Renal cortical epithelial cell (primary cell): ENCODE data around the gene GSTCD. TPM values are rescaled to one million over a fixed set of nuclear protein-coding genes. Genes with fewer than 3 reads are reported as not detected.
"Not testable (repeated sequence)": the region's sequence is repeated elsewhere in the genome, so short reads cannot be mapped to it uniquely, and the experiment has no call there.

Experiments used
- DNase-seq: peaks from one replicate; pipeline ENCODE4 v3.0.0-alpha.2; 2011; ENCODE audit warnings: low read depth
- total RNA-seq: library from RNA; depleted of rRNA; stranded (reverse); fragments of >200 nt; gene quantifications from 2 replicates; pipeline ENCODE4 v1.2.3, GENCODE V29; 2014

GSTCD gene, protein sequence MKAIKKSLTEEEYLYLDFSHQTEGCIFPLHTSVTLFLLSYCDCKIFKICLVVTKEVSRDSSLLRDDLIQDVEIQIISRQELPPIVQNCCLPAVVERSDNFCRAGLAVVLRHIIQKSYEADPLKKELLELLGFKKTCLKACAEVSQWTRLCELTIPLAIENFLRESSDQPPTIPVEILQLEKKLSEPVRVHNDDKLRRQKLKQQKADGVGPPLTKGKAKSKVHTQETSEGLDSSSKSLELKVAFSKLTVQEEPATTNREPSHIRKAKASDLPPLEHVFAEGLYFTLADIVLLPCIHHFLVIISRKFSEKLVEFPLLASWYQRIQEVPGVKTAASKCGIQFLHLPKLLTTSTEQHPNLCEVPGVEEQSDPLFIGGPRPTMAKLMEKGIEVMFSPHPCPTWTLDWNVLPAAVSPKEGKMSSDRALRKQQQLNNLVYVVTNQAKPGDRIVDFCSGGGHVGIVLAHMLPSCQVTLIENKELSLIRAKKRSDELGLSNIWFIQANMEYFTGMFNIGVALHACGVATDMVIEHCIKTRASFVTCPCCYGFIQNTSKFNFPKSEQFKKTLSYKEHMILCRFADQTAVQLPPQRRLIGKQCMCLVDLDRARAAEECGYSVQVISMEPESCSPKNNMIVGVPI
- 33.0 and 36.3 TPM in 2 replicates for total RNA-seq

DNA sequence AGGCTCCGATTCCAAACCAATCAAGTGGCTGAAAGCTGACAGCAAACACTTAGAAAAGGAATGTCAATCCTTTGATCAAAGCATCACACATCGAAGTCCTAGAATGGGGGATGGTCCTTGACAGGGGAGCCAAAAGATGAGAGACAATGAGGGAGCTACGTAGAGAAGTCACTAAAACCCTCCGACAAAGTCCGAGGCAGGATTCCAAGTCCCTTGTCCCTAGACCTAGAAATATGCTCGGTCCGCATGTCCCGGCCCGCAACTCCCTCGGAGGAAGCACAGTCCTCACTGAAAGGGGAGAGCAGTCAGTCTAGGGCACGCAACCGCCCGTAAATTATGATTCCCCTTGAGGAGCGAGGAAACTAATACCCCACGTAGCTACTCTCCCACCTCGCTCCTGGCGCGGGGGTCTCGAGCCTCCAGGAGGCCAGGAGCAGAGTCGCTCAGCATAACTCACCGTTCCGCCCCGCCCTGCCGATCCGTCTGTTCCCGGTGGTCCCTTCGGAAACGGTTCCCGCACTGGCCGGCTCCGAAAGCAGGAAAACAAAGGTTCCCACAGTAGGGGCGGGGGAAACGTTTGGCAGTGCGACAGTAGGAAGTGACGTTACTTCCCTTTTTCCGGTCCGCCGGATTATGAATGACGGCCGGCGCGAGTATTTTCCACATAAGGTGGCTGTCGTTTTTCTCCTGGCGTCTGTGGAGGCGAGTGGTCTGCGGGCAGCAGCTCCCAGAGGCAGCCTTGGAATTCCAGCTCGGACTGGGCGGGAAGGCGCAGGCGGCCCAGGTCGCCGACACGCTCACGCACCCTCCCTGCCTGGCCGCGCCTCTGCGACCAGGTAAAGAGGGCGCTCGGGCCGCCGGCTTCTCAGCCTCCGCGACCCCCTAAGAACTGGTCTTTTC is at the start of gene GSTCD, which contains the start of gene INTS12:
GSTCD (plus strand) TSS at position 604 of the 900 bp plus-strand sequence. CDS start 8,830 bp downstream, outside the sequence.
INTS12 (minus strand) TSS at position 509 of the 900 bp plus-strand sequence. CDS start 8,684 bp downstream, outside the sequence.
- peak; percentile 79 for DNase-seq

DNA sequence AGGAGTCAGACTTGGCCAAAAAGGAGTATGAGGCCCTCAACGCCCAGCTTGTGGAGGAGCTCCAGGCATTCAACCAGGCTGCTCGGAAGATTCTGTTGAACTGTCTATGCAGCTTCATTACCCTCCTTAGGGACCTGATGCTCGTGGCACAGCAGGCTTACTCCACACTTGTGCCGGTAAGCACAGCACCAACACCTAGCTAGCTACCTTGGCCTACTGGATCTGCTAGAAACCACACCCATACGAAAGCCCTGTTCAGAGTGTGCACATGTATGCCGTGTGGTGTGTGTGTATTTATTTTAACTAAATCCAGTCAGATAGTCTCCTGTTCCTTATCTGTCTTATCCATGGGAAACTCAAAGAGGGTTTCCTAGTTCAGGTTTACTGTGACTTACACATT is 49.4 kb upstream of the GSTCD start:
- DNase-seq = no peak

DNA sequence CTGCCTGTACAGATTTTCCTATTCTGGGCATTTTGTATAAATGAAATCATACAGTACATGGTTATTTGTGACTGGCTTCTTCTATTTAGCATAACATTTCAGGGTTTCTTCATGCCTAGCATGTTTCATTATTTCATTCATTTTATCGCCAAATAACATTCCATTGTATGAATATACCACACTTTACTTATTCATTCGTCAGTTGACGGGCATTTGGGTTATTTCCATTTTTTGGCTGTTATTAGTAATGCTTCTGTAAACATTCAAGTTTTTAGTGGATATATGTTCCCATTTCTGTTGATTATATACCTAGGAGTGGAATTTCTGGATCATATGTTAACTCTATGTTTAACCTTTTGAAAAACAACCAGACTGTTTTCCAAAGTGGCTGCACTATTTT is 47.6 kb upstream of the GSTCD start:
- no peak for DNase-seq

DNA sequence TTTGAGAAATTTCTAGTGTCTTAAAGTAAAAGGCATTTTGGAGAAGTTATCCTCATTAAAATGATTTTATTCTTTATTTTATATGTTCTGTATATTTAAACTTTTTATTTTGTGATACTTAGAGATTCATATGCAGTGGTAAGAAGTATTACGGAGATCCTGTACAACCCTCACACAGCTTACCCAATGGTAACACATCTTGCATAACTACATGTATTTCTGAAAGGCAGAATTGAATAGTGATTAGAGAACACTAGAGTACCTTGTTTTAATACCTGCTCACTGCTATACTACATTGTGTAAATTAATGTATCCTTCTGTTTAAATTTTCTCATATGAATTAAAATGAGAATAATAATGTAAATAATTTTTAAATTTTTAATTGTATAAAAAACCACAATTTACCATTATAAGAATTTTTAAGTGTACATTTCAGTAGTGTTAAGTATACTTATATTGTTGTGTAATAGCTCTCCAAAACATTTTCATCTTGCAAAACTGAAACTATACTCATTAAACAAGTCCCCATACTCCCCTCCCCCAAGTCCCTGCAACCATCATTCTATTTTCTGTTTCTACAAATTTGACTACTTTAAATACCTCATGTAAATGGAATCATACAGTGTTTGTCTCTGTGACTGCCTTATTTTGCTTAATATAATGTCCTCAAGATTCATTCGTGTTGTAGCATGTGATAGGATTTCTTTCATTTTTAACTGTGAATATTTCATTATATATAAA is 45.5 kb upstream of the GSTCD start:
- no peak for DNase-seq

DNA sequence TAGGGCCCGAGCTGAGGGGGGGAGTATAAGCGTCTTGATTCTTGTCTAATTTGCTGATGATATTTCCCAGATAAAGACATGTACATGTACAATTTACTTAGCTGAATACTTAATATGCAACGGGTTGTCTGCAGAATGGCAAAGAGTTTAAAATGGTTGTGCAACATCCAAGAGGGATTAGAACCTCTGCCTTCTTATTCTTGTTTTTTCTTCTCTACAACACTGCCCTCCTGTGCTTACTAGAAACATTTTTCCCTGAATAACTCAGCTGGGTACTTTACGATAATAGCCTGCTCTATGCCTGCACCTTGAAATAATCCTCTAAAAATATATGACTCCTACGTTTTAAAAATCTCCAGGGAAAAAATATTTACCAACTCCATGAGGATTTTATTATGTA is 41.9 kb upstream of the GSTCD start:
- DNase-seq = peak; percentile 80

DNA sequence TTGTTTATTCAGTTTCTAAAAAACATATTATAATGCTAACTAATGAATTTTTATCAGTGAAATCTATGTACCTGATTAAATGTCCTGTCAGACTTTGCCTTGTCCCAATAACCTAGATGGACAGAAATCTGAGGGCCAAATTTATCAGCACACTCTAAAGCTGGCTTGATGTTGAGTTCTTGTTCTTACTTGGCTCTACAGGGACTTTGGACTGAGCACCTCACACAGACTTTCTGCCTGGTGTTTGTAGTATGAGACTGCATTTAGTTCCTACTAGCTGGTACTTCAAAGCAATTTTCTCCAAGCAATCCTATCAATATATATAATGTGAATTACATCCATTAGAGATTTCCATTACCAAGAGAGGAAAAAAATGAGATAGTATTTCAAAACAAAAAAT is 37.9 kb upstream of the GSTCD start:
- DNase-seq = no peak

DNA sequence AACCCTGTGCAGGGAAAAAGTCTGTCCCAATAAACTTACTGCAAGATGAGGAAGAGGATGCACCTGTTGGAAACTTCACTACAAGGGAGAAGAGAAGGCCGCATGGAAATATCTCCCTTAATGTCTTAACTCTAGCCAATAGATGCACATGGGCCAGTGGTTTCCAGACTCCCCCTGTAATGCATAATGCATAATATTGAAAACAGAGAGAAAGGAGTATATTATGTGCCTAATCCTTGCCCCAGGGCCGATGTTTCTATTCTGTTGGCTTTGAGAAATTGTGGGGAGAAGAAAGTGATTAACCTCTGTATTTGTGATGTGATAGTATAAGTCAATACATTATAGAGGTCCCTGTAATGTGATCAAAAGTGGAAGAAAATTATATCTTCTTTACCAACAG is 37.3 kb upstream of the GSTCD start:
- no peak for DNase-seq

DNA sequence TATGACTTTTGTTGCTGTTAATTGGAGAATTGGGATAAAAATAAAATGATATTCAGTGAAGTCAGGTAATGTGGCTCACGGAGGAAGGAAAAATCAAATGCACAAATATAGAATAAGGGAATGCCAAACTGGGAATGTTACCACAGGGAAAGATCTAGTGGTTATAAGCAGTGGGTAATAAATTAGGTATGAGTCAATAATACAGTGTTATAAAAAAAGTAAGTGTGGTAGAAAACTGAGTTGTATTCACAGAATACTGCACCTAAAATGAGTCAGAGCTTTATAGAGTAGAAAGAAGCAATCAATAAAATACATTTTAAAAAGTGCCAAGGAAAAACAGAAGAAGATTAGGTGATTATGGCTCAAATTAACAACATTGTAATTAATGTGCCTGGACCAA is 34.6 kb upstream of the GSTCD start:
- peak; percentile 33 for DNase-seq

DNA sequence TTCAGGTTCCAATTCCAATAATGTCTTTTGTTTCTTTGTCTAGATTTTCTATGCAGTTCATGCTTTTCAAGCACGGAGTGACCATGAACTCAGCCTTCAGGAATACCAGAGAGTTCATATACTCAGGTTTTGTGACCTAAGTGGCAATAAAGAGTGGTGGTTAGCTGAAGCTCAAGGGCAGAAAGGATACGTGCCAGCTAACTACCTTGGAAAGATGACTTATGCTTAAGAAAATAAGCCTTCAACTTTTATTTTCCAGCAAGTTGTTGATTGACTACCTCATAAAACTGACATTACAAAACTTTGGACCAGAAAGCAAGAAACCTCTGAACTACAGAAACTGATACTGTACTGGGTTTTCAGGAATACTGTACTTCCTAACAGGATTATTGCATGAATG is 30.9 kb upstream of the GSTCD start:
- DNase-seq = peak; percentile 80

DNA sequence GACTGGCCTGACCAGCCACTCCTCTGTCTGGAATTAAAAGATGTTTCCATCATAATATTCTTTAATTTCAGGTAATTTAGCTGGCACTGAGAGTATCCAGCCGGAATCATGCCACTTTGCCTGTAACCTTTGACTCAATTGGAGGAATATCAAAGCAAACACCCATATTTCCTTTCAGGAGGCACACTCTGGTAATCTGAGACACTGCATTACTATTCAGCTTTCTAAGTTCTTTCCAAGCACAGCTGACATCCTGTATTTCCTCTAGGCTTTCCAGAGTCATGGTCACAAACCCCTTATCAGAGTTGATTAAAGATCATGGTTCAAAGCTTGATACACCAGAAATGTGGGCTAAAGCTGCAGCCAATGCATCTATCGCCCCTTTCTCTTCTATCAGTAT is 29.4 kb upstream of the GSTCD start:
- peak; percentile 26 for DNase-seq

DNA sequence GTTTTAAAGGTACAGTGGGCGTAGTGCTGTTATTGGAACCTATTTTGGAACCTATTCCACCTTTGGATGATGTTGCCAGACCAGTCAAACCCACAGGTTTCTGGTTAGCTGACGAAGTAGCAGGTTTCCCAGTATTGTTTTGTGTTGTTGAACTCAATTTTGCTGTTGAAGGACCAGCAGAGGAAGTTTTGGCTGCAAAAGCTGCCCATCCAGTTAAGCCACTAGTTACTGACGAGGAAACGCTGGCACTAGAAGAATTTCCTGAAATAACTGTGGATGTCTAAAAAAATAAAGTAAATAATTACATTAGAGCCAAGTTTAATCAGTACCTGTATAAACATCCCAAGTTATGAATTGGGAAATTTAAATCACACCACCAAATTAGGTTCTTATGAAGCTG is 25.5 kb upstream of the GSTCD start:
- peak; percentile 35 for DNase-seq

DNA sequence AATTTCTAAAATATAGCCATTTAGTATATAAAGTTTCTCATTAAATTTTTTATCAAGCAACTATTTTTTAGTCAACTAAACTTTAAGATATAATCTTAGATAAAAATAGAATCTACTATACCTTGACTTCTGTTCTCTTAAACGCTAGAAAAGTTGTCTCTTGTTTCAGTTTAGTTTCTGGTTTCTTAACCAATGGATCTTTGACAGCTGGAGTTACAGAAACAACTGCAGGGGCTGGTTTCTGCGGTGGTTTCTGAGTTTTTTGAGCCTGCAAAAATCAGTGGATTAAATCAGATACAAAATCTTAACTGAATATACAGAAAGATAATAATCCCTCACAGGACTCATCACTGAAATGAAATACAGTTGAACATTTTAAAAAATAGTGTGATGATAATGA is 22.0 kb upstream of the GSTCD start:
- no peak for DNase-seq

DNA sequence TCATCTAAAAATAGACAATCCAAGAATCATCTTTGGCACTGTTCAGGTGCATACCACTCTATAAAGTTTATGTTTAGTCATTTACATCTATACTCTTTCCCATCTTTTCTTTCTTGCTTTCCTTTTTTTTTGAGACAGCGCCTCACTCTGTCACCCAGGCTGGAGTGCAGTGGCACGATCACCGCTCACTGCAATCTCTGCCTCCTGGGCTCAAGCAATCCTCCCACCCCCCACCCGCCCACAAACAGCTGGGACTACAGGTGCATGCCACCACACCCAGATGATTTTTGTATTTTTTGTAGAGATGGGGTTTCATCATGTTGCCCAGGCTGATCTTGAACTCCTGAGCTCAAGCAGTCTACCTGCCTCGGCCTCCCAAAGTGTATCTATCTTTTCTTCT is 13.8 kb upstream of the GSTCD start:
- not testable (repeated sequence) for DNase-seq

DNA sequence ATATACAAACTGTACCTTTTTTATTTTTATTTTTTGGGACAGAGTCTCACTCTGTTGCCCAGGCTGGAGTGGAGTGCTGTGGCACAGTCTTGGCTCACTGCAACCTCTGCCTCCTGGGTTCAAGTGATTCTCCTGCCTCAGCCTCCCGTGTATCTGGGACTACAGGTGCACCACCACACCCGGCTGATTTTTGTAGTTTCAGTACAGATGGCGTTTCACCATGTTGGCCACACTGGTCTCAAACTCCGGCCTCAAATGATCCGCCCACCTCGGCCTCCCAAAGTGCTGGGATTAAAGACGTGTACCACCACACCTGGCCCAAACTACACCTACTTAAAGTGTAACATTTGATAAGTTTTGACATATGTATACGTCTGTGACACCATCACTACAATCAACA is 12.8 kb upstream of the GSTCD start:
- not testable (repeated sequence) for DNase-seq

DNA sequence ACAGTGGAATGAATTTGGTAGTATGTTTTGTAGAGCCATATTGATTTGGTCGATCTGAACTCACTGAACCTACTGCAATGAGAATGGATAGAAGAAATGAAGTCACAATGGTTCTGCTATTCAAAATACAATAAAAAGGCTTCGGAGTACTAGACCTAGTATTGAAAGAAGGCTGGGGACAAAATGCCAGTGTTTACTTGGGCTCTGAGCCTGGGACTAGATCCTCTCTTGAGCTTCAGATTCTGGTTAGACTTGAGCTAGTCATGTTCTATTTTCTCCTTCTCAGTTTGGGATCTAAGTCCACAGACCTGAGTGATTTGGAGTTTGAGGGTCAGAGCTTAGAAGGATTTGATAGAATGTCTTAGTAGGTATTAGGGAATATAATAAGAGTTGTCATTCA is 10.0 kb upstream of the GSTCD start:
- no peak for DNase-seq

DNA sequence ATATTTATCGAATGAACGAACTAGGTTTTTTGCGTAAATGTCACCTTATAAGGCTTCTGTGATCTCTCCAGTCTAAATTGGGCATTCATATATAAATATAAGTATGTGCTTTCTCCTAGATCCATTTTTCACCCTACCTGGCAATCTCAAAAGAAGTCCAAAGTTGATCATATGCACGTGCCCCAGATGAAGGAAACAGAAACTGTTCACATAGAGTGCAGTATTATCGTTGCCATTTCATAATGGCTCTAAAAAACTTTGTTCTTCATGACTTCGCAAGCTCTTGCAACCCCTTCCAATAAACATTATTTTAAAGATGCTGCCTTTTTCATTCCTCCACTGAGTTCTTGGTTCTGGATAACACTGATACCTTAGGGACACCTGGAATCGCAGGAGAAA is 803 bp upstream of the GSTCD start:
- no peak for DNase-seq

DNA sequence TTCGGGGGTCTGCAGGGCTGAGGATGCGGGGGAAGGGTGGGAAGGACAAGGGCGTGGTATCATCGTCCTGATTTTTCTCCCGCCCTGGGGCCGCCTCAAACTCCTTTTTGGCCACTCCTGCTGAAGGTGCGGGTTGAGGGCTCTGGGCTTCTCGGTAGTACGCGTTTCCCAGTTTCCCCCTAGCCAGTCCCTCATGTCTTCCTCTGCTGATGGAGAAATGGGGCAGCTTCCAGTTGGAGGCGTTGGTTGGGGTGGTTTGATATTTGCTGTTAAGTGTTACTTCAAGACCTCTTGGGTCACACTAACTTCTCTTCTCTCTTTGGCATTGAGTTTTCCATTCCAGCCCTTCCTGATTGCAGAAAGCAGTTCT is 482 bp downstream of the GSTCD start:
- DNase-seq = peak; percentile 17

DNA sequence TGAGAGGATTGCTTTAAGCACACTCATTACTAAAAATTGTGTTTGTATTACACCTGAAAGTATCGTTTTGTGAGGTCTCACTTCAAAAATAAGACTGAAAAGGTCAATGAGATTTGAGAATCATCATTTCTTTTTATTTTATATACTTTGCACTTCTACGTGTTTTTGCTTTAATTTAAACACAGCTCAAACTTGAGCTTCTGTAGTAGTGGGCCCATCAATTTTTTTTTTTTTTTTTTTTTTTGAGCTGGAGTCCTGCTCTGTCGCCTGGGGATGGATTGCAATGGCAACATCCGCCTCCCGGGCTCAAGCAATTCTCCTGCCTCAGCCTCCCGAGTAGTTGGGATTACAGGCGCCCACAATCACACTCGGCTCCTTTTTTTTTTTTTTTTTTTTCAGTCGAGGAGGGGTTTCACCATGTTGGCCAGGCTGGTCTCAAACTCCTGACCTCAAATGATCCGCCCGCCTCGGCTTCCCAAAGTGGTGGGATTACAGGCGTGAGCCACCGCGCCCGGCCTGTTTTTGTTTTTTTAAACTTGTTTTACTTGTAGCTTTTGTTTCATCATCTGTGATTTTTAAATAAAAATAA is 1.5 kb downstream of the GSTCD start:
- no peak for DNase-seq

DNA sequence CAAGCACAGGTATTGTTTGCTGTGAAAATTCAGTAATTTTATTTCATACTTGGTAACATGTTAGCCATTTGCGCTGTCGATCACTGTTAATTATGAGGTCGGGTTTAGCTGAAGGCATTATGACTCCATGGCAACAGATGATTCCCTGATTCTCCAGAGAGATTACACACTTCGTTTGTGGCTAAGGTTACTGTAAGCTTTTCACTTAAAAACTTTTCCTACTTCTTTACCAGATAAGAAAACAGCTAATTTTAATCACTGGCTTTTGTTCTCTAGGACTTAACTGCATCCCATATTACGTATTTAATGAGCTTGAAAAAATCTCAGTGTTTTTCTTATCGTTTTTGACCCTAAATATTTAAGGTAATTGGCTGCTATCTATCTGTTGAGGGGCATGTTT is 2.1 kb downstream of the GSTCD start:
- DNase-seq = no peak

DNA sequence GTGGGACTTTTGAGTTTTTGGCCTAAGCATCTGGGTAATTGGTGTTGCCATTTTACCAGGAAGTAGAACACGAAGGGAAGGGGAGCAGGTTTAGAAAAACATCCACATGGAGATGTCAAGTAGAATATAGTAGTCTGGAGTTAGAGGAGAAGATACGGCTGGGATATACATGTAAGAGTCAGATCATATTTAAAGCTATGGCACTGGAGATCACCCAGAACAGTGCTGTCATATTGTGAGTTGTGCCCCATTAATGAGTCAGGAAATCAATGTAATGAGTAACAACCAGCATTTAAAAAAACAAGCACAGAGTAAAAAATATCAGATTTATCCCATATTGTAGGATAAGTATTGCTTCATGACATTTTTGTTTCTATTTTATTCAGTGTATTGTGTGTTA is 4.2 kb downstream of the GSTCD start:
- peak; percentile 26 for DNase-seq

DNA sequence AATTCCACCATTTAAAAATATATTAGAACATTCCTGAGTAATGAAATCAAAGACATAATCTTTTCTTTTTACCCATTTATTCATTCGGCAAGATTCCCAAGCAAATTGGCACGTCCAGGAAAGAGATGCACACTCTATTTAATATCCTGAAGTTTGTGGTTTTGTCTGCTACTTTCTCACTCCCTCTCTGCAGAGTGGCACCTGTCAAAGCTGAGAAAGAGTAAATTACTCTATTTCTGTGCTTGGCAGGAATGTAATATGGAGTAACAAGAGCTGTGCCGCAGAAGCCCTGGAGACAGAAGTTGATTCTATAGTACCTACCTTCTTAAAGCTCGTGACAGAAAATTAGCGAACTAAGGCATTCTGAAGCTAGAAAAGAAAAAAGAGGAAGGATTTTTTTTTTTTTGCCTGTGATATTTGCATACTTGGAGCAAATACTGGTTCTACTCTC is 5.5 kb downstream of the GSTCD start:
- DNase-seq = peak; percentile 18
